ENCODE measurements around the gene PSAT1. TPM values are rescaled to one million over a fixed set of nuclear protein-coding genes. Genes with fewer than 3 reads are reported as not detected.

PSAT1 gene
- total RNA-seq, 2 experiments from 2014 or later, result 71.9 to 78.9 TPM

GRCh38 chr9:78296201-78296892 is 578 bp upstream of the PSAT1 start:
- no peak for ATAC-seq (ENCODE audit: low read depth)
- Mint-ChIP-seq H3K4me1 (peaks cover 48% of the 10 kb centered on the region), H3K27ac (peak overlapping the region; percentile 98), H3K36me3 (peaks cover 14% of the 10 kb centered on the region), H3K9me3 (no peaks in the 10 kb centered on the region), H3K4me3 (peak overlapping the region; percentile 96), H3K27me3 (no peaks in the 10 kb centered on the region)
- peak; percentile 46 for DNase-seq
- POLR2A ChIA-PET, result interaction anchor here (0.7 to 2.8 kb wide), 28 partner anchors 12 to 319 kb away, joined by 3 to 24 read pairs (median 4); partner anchors contain the start of genes CEP78 and GNAQ

- Mint-ChIP-seq H3K36me3 (peaks cover 23% of the 10 kb centered on the region), H3K27me3 (no peaks in the 10 kb centered on the region), H3K9me3 (no peaks in the 10 kb centered on the region), H3K4me1 (peaks cover 43% of the 10 kb centered on the region), H3K27ac (peak overlapping the region; percentile 98), H3K4me3 (peak overlapping the region; percentile 96)
- POLR2A ChIA-PET, result interaction anchor here (0.6 to 2.8 kb wide), 13 partner anchors 9 to 82 kb away, joined by 3 to 24 read pairs (median 5); partner anchors contain the start of gene CEP78
- no peak for ATAC-seq (ENCODE audit: low read depth)
- DNase-seq, result no peak
These were observed 692 bp downstream of the PSAT1 start for GRCh38 chr9:78297672-78297961.

- no peaks in the 10 kb centered on the region for H3K27me3 Mint-ChIP-seq
- H3K27ac Mint-ChIP-seq, result peak overlapping the region; percentile 98
- H3K9me3 Mint-ChIP-seq, result no peaks in the 10 kb centered on the region
- DNase-seq (no peak), ATAC-seq (ENCODE audit: low read depth) (no peak)
- peaks cover 38% of the 10 kb centered on the region for H3K4me1 Mint-ChIP-seq
- POLR2A ChIA-PET, result interaction anchor here (0.6 to 2.8 kb wide), 9 partner anchors 10 to 62 kb away, joined by 3 to 24 read pairs (median 5); partner anchors contain the start of gene CEP78
- H3K36me3 Mint-ChIP-seq, result peaks cover 23% of the 10 kb centered on the region
- H3K4me3 Mint-ChIP-seq, result peak overlapping the region; percentile 96
These were observed 1.3 kb downstream of the PSAT1 start for GRCh38 chr9:78298046-78298765.

- peaks cover 34% of the 10 kb centered on the region for H3K36me3 Mint-ChIP-seq
- H3K4me1 Mint-ChIP-seq, result peaks cover 34% of the 10 kb centered on the region
- ATAC-seq (ENCODE audit: low read depth) (no peak), DNase-seq (no peak)
- POLR2A ChIA-PET, result interaction anchor here (1.4 kb wide), 1 partner anchor 12 kb away, joined by 3 read pairs; no protein-coding TSS in a partner anchor
- H3K27ac Mint-ChIP-seq, result peak overlapping the region; percentile 44
- no peaks in the 10 kb centered on the region for H3K27me3 Mint-ChIP-seq
- H3K9me3 Mint-ChIP-seq, result no peaks in the 10 kb centered on the region
- H3K4me3 Mint-ChIP-seq, result peak overlapping the region; percentile 10
These were observed 3.3 kb downstream of the PSAT1 start for GRCh38 chr9:78300209-78300608.

- Mint-ChIP-seq H3K27ac (no peak overlapping the region), H3K27me3 (no peaks in the 10 kb centered on the region), H3K4me3 (no peak overlapping the region), H3K36me3 (peaks cover 41% of the 10 kb centered on the region), H3K9me3 (no peaks in the 10 kb centered on the region), H3K4me1 (peaks cover 29% of the 10 kb centered on the region)
- DNase-seq (no peak), ATAC-seq (ENCODE audit: low read depth) (no peak)
- POLR2A ChIA-PET, result no interaction called here
These were observed 4.5 kb downstream of the PSAT1 start for GRCh38 chr9:78301466-78301865.

- no peak for ATAC-seq (ENCODE audit: low read depth)
- no peak for DNase-seq
- POLR2A ChIA-PET, result no interaction called here
- Mint-ChIP-seq H3K27me3 (no peaks in the 10 kb centered on the region), H3K4me3 (no peak overlapping the region), H3K9me3 (no peaks in the 10 kb centered on the region), H3K27ac (peak overlapping the region; percentile 11), H3K4me1 (peaks cover 25% of the 10 kb centered on the region), H3K36me3 (peaks cover 42% of the 10 kb centered on the region)
These were observed 6.6 kb downstream of the PSAT1 start for GRCh38 chr9:78303377-78304062.

GRCh38 chr9:78304357-78304756 is 7.4 kb downstream of the PSAT1 start:
- POLR2A ChIA-PET, result no interaction called here
- no peak overlapping the region for H3K27ac Mint-ChIP-seq
- H3K27me3 Mint-ChIP-seq, result no peaks in the 10 kb centered on the region
- no peaks in the 10 kb centered on the region for H3K9me3 Mint-ChIP-seq
- no peak overlapping the region for H3K4me3 Mint-ChIP-seq
- H3K36me3 Mint-ChIP-seq, result peaks cover 43% of the 10 kb centered on the region
- DNase-seq (no peak), ATAC-seq (ENCODE audit: low read depth) (no peak)
- peaks cover 18% of the 10 kb centered on the region for H3K4me1 Mint-ChIP-seq

- DNase-seq, result no peak
- Mint-ChIP-seq H3K4me1 (peaks cover 10% of the 10 kb centered on the region), H3K27me3 (no peaks in the 10 kb centered on the region), H3K4me3 (no peak overlapping the region), H3K36me3 (peaks cover 40% of the 10 kb centered on the region), H3K9me3 (no peaks in the 10 kb centered on the region), H3K27ac (no peak overlapping the region)
- no peak for ATAC-seq (ENCODE audit: low read depth)
- POLR2A ChIA-PET, result interaction anchor here (4.7 kb wide), 1 partner anchor 9 kb away, joined by 22 read pairs; the partner anchor contains the start of gene PSAT1
These were observed 9.5 kb downstream of the PSAT1 start for GRCh38 chr9:78306222-78307076.

GRCh38 chr9:78307360-78307759 is 10.4 kb downstream of the PSAT1 start:
- Mint-ChIP-seq H3K27ac (no peak overlapping the region), H3K27me3 (no peaks in the 10 kb centered on the region), H3K9me3 (no peaks in the 10 kb centered on the region), H3K36me3 (peaks cover 36% of the 10 kb centered on the region), H3K4me3 (no peak overlapping the region), H3K4me1 (peaks cover 12% of the 10 kb centered on the region)
- POLR2A ChIA-PET, result interaction anchor here (4.7 kb wide), 1 partner anchor 10 kb away, joined by 22 read pairs; the partner anchor contains the start of gene PSAT1
- DNase-seq (no peak), ATAC-seq (ENCODE audit: low read depth) (no peak)

GRCh38 chr9:78309066-78309465 is 12.1 kb downstream of the PSAT1 start:
- Mint-ChIP-seq H3K27ac (no peak overlapping the region), H3K27me3 (no peaks in the 10 kb centered on the region), H3K4me1 (peaks cover 9% of the 10 kb centered on the region), H3K4me3 (no peak overlapping the region), H3K9me3 (no peaks in the 10 kb centered on the region), H3K36me3 (peaks cover 36% of the 10 kb centered on the region)
- DNase-seq, result no peak
- POLR2A ChIA-PET, result interaction anchor here (4.7 kb wide), 1 partner anchor 12 kb away, joined by 22 read pairs; the partner anchor contains the start of gene PSAT1
- no peak for ATAC-seq (ENCODE audit: low read depth)

- Mint-ChIP-seq H3K27ac (no peak overlapping the region), H3K4me1 (peaks cover 6% of the 10 kb centered on the region), H3K27me3 (no peaks in the 10 kb centered on the region), H3K36me3 (peaks cover 27% of the 10 kb centered on the region), H3K9me3 (no peaks in the 10 kb centered on the region), H3K4me3 (no peak overlapping the region)
- DNase-seq, result no peak
- POLR2A ChIA-PET, result interaction anchor here (4.7 kb wide), 1 partner anchor 14 kb away, joined by 22 read pairs; the partner anchor contains the start of gene PSAT1
- no peak for ATAC-seq (ENCODE audit: low read depth)
These were observed 14.2 kb downstream of the PSAT1 start for GRCh38 chr9:78311075-78311474.

- peaks cover 34% of the 10 kb centered on the region for H3K36me3 Mint-ChIP-seq
- H3K27me3 Mint-ChIP-seq, result no peaks in the 10 kb centered on the region
- H3K9me3 Mint-ChIP-seq, result no peaks in the 10 kb centered on the region
- no peak overlapping the region for H3K4me3 Mint-ChIP-seq
- peaks cover 6% of the 10 kb centered on the region for H3K4me1 Mint-ChIP-seq
- POLR2A ChIA-PET, result interaction anchor here (0.6 to 1.4 kb wide), 3 partner anchors 12 to 15 kb away, joined by 3 to 6 read pairs (median 4); partner anchors contain the start of gene PSAT1
- ATAC-seq (ENCODE audit: low read depth) (no peak), DNase-seq (no peak)
- H3K27ac Mint-ChIP-seq, result no peak overlapping the region
These were observed 15.1 kb downstream of the PSAT1 start for GRCh38 chr9:78311886-78312524.
